ENCODE measurements around the gene C9orf72.

Gene C9orf72

DNA sequence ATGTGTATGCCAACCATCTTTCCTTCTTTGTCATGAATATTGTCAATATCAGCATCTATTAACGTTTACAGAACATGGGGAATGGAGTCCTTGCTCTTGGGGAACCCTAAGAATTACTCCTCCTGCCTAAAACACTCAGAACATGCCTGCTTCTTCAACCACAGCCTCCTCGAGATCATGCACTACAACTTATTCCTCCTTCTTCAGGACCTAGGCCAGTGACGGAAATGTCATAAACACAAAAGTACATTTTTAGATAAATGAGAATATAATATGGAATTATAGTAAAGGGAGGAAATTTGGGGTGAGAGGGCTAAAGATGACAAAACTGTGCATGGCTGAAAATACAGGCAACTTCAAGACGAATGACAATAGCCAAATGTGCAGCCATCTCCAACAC, 52.3 kb downstream of the C9orf72 start:
- no peak overlapping the region for H3K4ac ChIP-seq (ENCODE audit: low read length)
- no peak overlapping the region for H3K4me2 ChIP-seq (ENCODE audit: insufficient read depth, low read length, poor library complexity, severe bottlenecking)
- H3K18ac ChIP-seq (ENCODE audit: low read length) = no peak overlapping the region
- no peak overlapping the region for H3K23ac ChIP-seq (ENCODE audit: low read depth, low read length, poor library complexity)
- H3K4me3 ChIP-seq (ENCODE audit: low read length in 2 of 2) = no peak overlapping the region
- no peak overlapping the region for H3K9ac ChIP-seq (ENCODE audit: low read depth, low read length, poor library complexity)
- H3K27ac ChIP-seq (replicated peaks; ENCODE audit: low read length) = no peak overlapping the region
- DNase-seq (ENCODE audit: low spot score) = no peak
- no peaks in the 10 kb centered on the region for H3K27me3 ChIP-seq (ENCODE audit: control insufficient read depth in 3 of 3, insufficient read depth in 3 of 3, low read depth in 1 of 3, low read length in 3 of 3)
- H2BK12ac ChIP-seq (ENCODE audit: low read length) = no peak overlapping the region
- H3K4me1 ChIP-seq (ENCODE audit: control insufficient read depth in 2 of 2, insufficient read depth in 1 of 2, low read depth in 1 of 2, low read length in 2 of 2) = no peaks in the 10 kb centered on the region
- no peak overlapping the region for H2AFZ ChIP-seq (ENCODE audit: low read length)
- no peak overlapping the region for H2BK15ac ChIP-seq (ENCODE audit: low read length)
- no peak overlapping the region for H2BK5ac ChIP-seq (ENCODE audit: low read length)
- H3K9me3 ChIP-seq (replicated peaks in 1 of 2; ENCODE audit: control insufficient read depth in 2 of 2, insufficient read depth in 1 of 2, low read depth in 1 of 2, low read length in 2 of 2) = peaks cover 0 to 5% of the 10 kb centered on the region in 2 donors
- H4K8ac ChIP-seq (ENCODE audit: low read depth, low read length) = no peak overlapping the region
- WGBS, 2 donors (ENCODE audit: extremely low coverage in 2 of 2, insufficient read length in 2 of 2, insufficient replicate concordance in 1 of 2) = no CpG with 5 or more reads among the region's 4 CpGs
- H3K14ac ChIP-seq (ENCODE audit: low read length) = no peak overlapping the region
- H4K91ac ChIP-seq (ENCODE audit: low read depth, low read length, poor library complexity) = no peak overlapping the region
- H2AK5ac ChIP-seq (ENCODE audit: low read depth, low read length) = no peak overlapping the region
- H2BK120ac ChIP-seq (ENCODE audit: low read depth, low read length) = no peak overlapping the region
- peaks cover 0 to 37% of the 10 kb centered on the region in 2 donors for H3K36me3 ChIP-seq (replicated peaks in 1 of 2; ENCODE audit: control insufficient read depth in 2 of 2, insufficient read depth in 2 of 2, low read length in 2 of 2)
- H3K79me1 ChIP-seq (ENCODE audit: low read depth, low read length) = no peaks in the 10 kb centered on the region

DNA sequence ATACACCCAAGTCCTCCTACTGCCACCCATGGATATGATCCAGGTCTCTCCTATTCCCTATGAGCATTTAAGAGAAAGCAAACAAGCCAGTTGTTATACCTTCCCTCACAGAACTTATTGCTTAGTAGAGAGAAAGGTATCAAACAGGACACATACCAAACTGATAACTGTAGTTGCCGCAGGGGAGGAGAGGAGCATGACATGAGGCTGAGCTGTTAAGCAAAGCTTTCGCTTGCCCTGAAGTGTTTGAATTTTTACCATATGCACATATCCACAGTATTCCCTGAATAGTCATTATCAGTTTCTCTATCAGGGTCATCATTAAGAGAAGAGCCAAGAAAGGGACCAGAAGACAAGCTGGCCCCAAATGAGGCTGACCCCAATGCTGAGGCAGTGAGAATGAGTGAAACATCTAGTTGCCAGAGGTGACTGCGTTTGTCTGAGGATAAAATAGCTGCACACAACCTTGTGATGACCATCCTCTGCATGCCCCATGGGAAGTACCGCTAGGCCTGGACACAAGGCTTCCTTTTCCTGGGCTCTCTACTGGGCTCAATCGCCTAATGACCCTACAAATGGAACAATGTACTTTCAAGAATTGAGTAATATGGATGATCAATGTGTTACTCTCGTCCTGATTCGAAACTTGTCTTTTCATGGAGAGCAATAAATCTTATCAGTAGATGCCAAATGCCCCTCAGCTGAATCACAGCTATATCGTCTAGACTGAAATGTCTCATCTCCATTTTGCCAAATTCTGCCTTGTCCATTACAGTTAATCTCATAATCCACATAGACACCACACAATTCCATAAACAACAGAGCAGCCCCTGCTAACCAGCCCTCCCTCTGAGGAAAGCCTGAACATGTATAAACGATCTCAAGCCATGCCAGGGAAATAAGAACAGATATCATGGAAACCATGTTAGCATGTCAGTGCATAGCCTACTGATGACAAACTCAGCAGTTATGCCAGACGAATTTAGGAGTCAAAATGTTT, 53.5 kb downstream of the C9orf72 start:
- no peak overlapping the region for H4K8ac ChIP-seq (ENCODE audit: low read depth, low read length)
- H3K9me3 ChIP-seq (replicated peaks in 1 of 2; ENCODE audit: control insufficient read depth in 2 of 2, insufficient read depth in 1 of 2, low read depth in 1 of 2, low read length in 2 of 2) = peaks cover 0 to 5% of the 10 kb centered on the region in 2 donors
- no peak overlapping the region for H2AK5ac ChIP-seq (ENCODE audit: low read depth, low read length)
- H4K91ac ChIP-seq (ENCODE audit: low read depth, low read length, poor library complexity) = no peak overlapping the region
- H3K27ac ChIP-seq (replicated peaks; ENCODE audit: low read length) = no peak overlapping the region
- no CpG with 5 or more reads among the region's 10 CpGs for WGBS, 2 donors (ENCODE audit: extremely low coverage in 2 of 2, insufficient read length in 2 of 2, insufficient replicate concordance in 1 of 2)
- no peaks in the 10 kb centered on the region for H3K27me3 ChIP-seq (ENCODE audit: control insufficient read depth in 3 of 3, insufficient read depth in 3 of 3, low read depth in 1 of 3, low read length in 3 of 3)
- H3K79me1 ChIP-seq (ENCODE audit: low read depth, low read length) = no peaks in the 10 kb centered on the region
- H3K4me2 ChIP-seq (ENCODE audit: insufficient read depth, low read length, poor library complexity, severe bottlenecking) = no peak overlapping the region
- H2AFZ ChIP-seq (ENCODE audit: low read length) = no peak overlapping the region
- H3K23ac ChIP-seq (ENCODE audit: low read depth, low read length, poor library complexity) = no peak overlapping the region
- no peak overlapping the region for H3K14ac ChIP-seq (ENCODE audit: low read length)
- no peak overlapping the region for H3K18ac ChIP-seq (ENCODE audit: low read length)
- H2BK12ac ChIP-seq (ENCODE audit: low read length) = no peak overlapping the region
- peaks cover 2 to 29% of the 10 kb centered on the region in 2 donors for H3K36me3 ChIP-seq (replicated peaks in 1 of 2; ENCODE audit: control insufficient read depth in 2 of 2, insufficient read depth in 2 of 2, low read length in 2 of 2)
- H3K9ac ChIP-seq (ENCODE audit: low read depth, low read length, poor library complexity) = no peak overlapping the region
- H3K4ac ChIP-seq (ENCODE audit: low read length) = no peak overlapping the region
- H3K4me3 ChIP-seq (ENCODE audit: low read length in 2 of 2) = no peak overlapping the region
- no peaks in the 10 kb centered on the region for H3K4me1 ChIP-seq (ENCODE audit: control insufficient read depth in 2 of 2, insufficient read depth in 1 of 2, low read depth in 1 of 2, low read length in 2 of 2)
- no peak overlapping the region for H2BK15ac ChIP-seq (ENCODE audit: low read length)
- no peak overlapping the region for H2BK5ac ChIP-seq (ENCODE audit: low read length)
- no peak overlapping the region for H2BK120ac ChIP-seq (ENCODE audit: low read depth, low read length)
- DNase-seq (ENCODE audit: low spot score) = no peak

DNA sequence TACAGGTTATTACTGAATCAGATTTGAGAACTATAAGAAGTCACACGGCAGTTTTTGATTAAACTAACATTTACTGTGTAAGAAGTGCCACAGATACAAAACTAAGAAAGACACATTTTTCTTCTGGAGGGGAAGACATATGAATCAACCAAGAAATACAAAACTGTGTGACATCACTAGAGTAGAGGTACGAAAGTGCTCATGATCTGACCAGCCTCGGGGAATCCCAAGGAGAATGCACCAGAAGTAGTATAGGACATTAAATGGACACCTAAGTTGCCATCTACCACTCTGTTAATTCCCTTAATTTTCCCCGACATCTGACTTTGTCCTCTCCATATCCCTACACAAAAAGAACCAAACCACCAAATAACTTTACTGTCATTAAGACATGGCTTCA, 54.5 kb downstream of the C9orf72 start:
- H3K27me3 ChIP-seq (ENCODE audit: control insufficient read depth in 3 of 3, insufficient read depth in 3 of 3, low read depth in 1 of 3, low read length in 3 of 3) = no peaks in the 10 kb centered on the region
- no peak overlapping the region for H3K4me3 ChIP-seq (ENCODE audit: low read length in 2 of 2)
- DNase-seq (ENCODE audit: low spot score) = no peak
- no peak overlapping the region for H4K8ac ChIP-seq (ENCODE audit: low read depth, low read length)
- H2AFZ ChIP-seq (ENCODE audit: low read length) = no peak overlapping the region
- no peak overlapping the region for H2BK5ac ChIP-seq (ENCODE audit: low read length)
- H3K14ac ChIP-seq (ENCODE audit: low read length) = no peak overlapping the region
- no peak overlapping the region for H2BK12ac ChIP-seq (ENCODE audit: low read length)
- WGBS, 2 donors (ENCODE audit: extremely low coverage in 2 of 2, insufficient read length in 2 of 2, insufficient replicate concordance in 1 of 2) = no CpG with 5 or more reads among the region's 4 CpGs
- H3K27ac ChIP-seq (replicated peaks; ENCODE audit: low read length) = no peak overlapping the region
- no peak overlapping the region for H3K4me2 ChIP-seq (ENCODE audit: insufficient read depth, low read length, poor library complexity, severe bottlenecking)
- peaks cover 2 to 22% of the 10 kb centered on the region in 2 donors for H3K36me3 ChIP-seq (replicated peaks in 1 of 2; ENCODE audit: control insufficient read depth in 2 of 2, insufficient read depth in 2 of 2, low read length in 2 of 2)
- peaks cover 0 to 5% of the 10 kb centered on the region in 2 donors for H3K9me3 ChIP-seq (replicated peaks in 1 of 2; ENCODE audit: control insufficient read depth in 2 of 2, insufficient read depth in 1 of 2, low read depth in 1 of 2, low read length in 2 of 2)
- H3K79me1 ChIP-seq (ENCODE audit: low read depth, low read length) = no peaks in the 10 kb centered on the region
- no peak overlapping the region for H3K4ac ChIP-seq (ENCODE audit: low read length)
- H2BK120ac ChIP-seq (ENCODE audit: low read depth, low read length) = no peak overlapping the region
- H2AK5ac ChIP-seq (ENCODE audit: low read depth, low read length) = no peak overlapping the region
- H3K18ac ChIP-seq (ENCODE audit: low read length) = no peak overlapping the region
- H4K91ac ChIP-seq (ENCODE audit: low read depth, low read length, poor library complexity) = no peak overlapping the region
- no peaks in the 10 kb centered on the region for H3K4me1 ChIP-seq (ENCODE audit: control insufficient read depth in 2 of 2, insufficient read depth in 1 of 2, low read depth in 1 of 2, low read length in 2 of 2)
- H3K23ac ChIP-seq (ENCODE audit: low read depth, low read length, poor library complexity) = no peak overlapping the region
- no peak overlapping the region for H2BK15ac ChIP-seq (ENCODE audit: low read length)
- no peak overlapping the region for H3K9ac ChIP-seq (ENCODE audit: low read depth, low read length, poor library complexity)

DNA sequence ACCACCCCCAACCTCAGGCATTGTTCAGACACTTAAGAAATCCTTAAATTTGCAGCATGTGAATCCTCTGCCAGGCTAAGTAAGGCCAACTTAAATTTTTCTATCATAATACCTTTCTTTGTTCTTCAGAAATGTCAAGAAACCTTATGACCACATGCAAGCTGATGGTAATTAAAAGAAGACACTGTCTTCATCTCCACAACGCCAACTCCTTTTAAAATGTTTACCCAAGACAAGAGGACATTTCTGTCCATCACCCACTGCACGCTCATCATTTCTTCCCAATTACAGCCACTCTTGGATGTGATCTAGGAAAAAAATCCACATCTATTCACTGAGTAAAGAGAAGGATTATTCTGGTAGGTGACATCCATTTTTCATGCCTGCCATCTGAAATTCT, 55.3 kb downstream of the C9orf72 start:
- Histone ChIP-seq H3K27me3 (ENCODE audit: control insufficient read depth in 3 of 3, insufficient read depth in 3 of 3, low read depth in 1 of 3, low read length in 3 of 3) (no peaks in the 10 kb centered on the region), H3K18ac (ENCODE audit: low read length) (no peak overlapping the region), H3K4me3 (ENCODE audit: low read length in 2 of 2) (no peak overlapping the region), H3K4me1 (ENCODE audit: control insufficient read depth in 2 of 2, insufficient read depth in 1 of 2, low read depth in 1 of 2, low read length in 2 of 2) (no peaks in the 10 kb centered on the region), H3K79me1 (ENCODE audit: low read depth, low read length) (no peaks in the 10 kb centered on the region), H2BK12ac (ENCODE audit: low read length) (no peak overlapping the region), H3K4ac (ENCODE audit: low read length) (no peak overlapping the region), H3K9me3 (replicated peaks in 1 of 2; ENCODE audit: control insufficient read depth in 2 of 2, insufficient read depth in 1 of 2, low read depth in 1 of 2, low read length in 2 of 2) (peaks cover 0 to 5% of the 10 kb centered on the region in 2 donors), H3K36me3 (replicated peaks in 1 of 2; ENCODE audit: control insufficient read depth in 2 of 2, insufficient read depth in 2 of 2, low read length in 2 of 2) (peaks cover 2 to 18% of the 10 kb centered on the region in 2 donors), H3K27ac (replicated peaks; ENCODE audit: low read length) (no peak overlapping the region), H2BK15ac (ENCODE audit: low read length) (no peak overlapping the region), H4K8ac (ENCODE audit: low read depth, low read length) (no peak overlapping the region), H3K4me2 (ENCODE audit: insufficient read depth, low read length, poor library complexity, severe bottlenecking) (no peak overlapping the region), H2BK5ac (ENCODE audit: low read length) (no peak overlapping the region), H3K9ac (ENCODE audit: low read depth, low read length, poor library complexity) (no peak overlapping the region), H3K14ac (ENCODE audit: low read length) (no peak overlapping the region), H4K91ac (ENCODE audit: low read depth, low read length, poor library complexity) (no peak overlapping the region), H2AFZ (ENCODE audit: low read length) (no peak overlapping the region), H2AK5ac (ENCODE audit: low read depth, low read length) (no peak overlapping the region), H3K23ac (ENCODE audit: low read depth, low read length, poor library complexity) (no peak overlapping the region), H2BK120ac (ENCODE audit: low read depth, low read length) (no peak overlapping the region)
- no peak for DNase-seq (ENCODE audit: low spot score)
- WGBS, 2 donors (ENCODE audit: extremely low coverage in 2 of 2, insufficient read length in 2 of 2, insufficient replicate concordance in 1 of 2) = no CpG with 5 or more reads among the region's 2 CpGs
